Fibroblast of pulmonary artery (primary cell): ENCODE results near the gene APOL2.
"Not testable (repeated sequence)": the region's sequence is repeated elsewhere in the genome, so short reads cannot be mapped to it uniquely, and the experiment has no call there.

ENCODE experiments used
- DNase-seq: peaks from one replicate; pipeline ENCODE4 v3.0.0-alpha.2; 2010; ENCODE audit warnings: low read depth
- H3K4me3 ChIP-seq: replicated peaks from 2 replicates; pipeline ENCODE4 v1.5.1; 2011; ENCODE audit warnings: low read depth, mild to moderate bottlenecking, control low read depth, low read length, moderate library complexity
- TF ChIP-seq, protein P1 (sequence below): IDR thresholded peaks from 2 replicates; pipeline ENCODE4 v1.5.1; 2011; ENCODE audit warnings: mild to moderate bottlenecking, control low read depth, low read length, inconsistent platforms; ENCODE audit errors: missing control alignments

APOL2 gene

DNA sequence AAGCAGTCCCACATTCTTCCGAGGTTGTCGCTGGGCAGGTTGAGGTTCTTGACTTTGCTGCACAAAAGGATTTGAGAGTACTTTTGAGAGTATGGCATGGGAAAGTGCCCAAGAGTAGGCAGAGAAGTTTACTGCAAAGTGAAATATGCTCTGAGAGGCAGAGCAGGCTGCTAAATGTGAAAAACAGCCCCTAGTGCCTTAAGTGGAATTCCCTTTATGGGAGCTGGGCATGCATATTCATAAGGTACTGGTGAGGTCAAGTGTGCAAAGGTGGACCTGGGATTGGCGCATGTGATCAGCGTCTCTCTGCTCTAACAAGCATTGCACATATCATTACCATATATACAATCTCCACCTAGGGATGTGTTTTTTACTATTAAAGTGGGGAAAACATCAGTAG is 25.7 kb downstream of the APOL2 start:
- DNase-seq: no peak
- no peak overlapping the region for H3K4me3 ChIP-seq
- TF ChIP-seq, protein P1, sequence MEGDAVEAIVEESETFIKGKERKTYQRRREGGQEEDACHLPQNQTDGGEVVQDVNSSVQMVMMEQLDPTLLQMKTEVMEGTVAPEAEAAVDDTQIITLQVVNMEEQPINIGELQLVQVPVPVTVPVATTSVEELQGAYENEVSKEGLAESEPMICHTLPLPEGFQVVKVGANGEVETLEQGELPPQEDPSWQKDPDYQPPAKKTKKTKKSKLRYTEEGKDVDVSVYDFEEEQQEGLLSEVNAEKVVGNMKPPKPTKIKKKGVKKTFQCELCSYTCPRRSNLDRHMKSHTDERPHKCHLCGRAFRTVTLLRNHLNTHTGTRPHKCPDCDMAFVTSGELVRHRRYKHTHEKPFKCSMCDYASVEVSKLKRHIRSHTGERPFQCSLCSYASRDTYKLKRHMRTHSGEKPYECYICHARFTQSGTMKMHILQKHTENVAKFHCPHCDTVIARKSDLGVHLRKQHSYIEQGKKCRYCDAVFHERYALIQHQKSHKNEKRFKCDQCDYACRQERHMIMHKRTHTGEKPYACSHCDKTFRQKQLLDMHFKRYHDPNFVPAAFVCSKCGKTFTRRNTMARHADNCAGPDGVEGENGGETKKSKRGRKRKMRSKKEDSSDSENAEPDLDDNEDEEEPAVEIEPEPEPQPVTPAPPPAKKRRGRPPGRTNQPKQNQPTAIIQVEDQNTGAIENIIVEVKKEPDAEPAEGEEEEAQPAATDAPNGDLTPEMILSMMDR: no peak

DNA sequence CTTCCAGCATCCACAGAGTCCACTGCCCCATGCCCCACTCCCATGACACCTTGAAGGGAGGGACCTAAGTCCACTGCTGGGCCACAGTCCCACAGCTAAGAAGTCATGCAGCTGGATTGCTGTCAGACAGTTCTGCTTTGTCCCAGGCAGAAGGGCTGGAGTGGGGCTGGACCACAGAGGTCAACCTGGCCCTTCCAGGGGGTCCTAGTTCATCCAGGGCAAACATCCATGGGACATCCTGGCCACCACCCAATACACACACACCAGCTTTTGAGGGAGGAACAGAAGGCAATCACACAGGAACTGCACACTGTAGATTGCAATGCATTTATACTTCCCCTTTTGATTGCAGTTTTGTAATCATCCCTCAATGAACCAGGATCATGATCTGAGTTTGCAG is 26.4 kb downstream of the APOL2 start:
- TF ChIP-seq, protein P1: no peak
- no peak overlapping the region for H3K4me3 ChIP-seq
- no peak for DNase-seq

DNA sequence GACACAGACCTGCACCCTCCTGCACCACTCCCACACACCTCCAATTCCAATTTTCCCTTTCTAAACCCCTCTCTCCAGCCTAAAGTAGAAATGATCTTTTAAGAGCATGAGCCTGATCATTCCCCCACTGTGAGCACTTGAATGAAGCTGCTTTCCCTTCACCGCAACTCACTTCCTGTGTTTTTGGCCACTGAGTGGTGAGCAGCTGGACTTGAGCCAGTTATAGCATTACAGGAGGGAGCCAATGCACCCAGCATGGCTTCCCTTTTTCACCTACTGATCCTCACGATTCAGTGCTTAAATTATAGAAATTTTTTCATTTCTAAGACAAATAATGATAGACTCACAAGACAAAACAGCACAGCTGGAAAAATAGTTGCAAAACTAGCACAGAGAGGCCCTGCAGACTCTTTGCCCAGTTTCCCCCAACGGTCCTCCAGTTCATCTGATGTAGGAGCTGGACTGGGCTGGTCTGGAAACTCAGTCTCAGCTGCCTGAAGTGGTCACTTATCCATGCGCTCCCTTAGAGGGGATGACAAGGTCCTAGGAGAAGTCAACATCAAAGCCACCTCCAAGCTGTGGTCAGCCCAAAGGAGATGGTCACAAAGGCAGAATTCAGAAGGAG is 28.0 kb downstream of the APOL2 start:
- no peak overlapping the region for H3K4me3 ChIP-seq
- peak; percentile 60 for DNase-seq
- TF ChIP-seq, protein P1: no peak

DNA sequence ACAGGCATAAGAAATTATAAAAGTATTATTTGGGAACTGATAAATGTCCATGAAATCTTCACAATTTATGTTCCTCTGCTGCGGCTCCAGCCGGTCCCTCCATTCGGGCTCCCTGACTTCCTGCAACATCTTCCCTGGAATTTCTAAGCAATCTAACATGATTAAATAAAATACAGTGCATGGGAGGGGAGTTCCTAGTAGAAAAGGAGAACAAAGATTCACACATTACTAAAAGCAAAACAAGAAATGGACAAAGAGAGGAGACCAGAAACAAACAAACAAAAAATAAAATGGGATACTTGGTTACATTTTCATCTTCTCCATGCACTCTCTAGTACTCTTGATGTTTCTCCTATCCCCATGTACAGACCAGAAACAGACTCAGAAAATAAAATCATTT is 29.1 kb downstream of the APOL2 start:
- no peak for DNase-seq
- no peak overlapping the region for H3K4me3 ChIP-seq
- TF ChIP-seq, protein P1: no peak

DNA sequence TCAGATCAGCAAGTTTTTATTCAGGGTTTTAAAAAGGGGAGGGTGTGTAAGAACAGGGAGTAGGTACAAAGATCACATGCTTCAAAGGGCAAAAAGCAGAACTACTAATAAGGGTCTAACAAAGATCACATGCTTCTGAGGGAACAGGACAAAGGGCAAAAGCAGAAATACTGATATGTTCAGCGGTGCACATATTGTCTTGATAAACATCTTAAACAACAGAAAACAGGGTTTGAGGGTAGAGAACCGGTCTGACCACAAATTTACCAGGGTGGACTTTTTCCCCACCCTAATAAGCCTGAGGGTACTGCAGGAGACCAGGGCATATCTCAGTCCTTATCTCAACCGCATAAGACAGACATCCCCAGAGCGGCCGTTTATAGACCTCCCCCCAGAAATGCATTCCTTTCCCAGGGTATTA is 29.8 kb downstream of the APOL2 start:
- not testable (repeated sequence) for DNase-seq, H3K4me3 ChIP-seq

DNA sequence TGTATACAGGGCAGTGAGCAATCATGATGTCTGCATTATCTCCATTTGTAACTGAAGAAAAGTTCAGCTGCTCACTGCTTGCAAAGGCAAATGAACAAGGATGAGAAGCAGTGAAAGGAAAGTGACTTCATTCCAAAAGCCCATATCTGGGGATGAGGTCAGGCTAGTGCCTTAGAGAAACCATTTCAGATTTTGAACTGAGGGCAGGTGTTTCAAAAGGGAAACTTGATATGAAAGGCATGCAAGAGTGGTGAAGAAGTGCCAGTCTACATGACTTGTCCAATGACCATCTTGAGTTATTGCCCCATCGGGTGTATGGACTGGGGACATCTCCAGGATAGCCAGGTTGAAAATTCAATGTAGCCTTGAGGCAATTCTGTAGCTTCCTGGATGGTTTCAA is 30.4 kb downstream of the APOL2 start:
- TF ChIP-seq, protein P1: no peak
- no peak for DNase-seq
- H3K4me3 ChIP-seq: no peak overlapping the region

DNA sequence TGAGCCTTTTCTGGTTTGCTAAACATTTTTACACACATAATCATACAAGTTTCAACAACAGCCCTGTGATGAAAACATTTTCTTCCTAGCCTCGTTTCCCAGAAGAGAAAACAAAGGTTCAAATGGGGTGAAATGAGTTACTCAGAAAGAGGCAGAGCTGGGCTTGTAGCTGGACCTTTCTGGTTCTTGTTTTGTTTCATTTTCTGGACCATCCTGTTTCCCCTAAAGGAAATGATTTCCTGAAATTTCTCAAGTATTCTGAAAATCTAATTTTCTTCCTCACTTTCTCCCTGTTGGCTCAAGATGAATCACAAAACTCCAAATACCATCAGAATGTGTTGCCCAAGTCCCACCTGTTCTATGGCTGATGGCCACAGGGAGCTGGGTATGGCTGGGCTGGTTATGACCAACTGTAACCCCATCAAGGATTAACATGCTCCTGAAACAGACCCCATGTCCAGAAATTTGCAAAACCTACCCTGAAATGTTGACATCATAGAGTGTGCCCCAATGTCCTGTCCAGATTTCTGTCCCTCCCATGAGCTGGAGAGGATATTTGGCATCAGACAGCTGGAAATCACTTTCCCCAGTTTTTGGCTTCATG is 31.1 kb downstream of the APOL2 start:
- TF ChIP-seq, protein P1: no peak
- DNase-seq: no peak
- H3K4me3 ChIP-seq: no peak overlapping the region
